ENCODE results near the gene EPHA4. TPM values are rescaled to one million over a fixed set of nuclear protein-coding genes. Genes with fewer than 3 reads are reported as not detected.

Gene EPHA4
- total RNA-seq, 4 donors from 2014 or later: 3.5 to 16.5 (median 12.4) TPM

DNA sequence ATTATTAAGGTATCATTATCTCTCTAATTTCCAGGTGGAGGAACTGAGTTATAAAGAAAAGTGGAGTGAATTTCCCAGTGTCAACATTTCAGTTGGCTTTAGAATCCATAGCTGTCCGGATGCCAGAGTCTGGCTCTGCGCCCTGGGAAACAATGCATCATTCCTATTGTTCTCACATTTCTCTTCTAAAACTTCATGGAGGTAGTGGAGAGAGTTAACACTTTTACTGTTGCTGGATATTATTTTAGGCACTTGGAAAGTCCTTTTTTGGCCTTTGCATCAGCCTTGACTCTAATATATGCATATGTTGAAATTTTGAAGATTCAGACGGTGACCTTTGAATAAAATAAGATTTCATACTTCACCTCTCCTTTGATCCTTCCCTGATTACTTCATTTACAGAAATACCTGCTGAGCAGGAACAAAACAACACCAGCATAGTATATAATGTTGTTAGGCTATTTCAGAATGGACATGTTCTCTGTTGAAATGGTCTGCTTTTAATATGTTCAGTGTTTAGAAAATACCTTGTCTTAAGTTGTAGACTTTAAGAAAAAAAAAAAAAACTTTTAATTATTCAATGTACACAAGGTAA lies 148.8 kb downstream of the EPHA4 start:
- no peaks in the 10 kb centered on the region for H3K9me3 ChIP-seq
- no peaks in the 10 kb centered on the region for H3K36me3 ChIP-seq
- H3K4me1 ChIP-seq: no peaks in the 10 kb centered on the region
- no peak overlapping the region for H3K4me3 ChIP-seq
- DNase-seq: no peak
- no peak for TF ChIP-seq POLR2A (IDR thresholded peaks at IDR 0.05)
- TF ChIP-seq, protein P1, sequence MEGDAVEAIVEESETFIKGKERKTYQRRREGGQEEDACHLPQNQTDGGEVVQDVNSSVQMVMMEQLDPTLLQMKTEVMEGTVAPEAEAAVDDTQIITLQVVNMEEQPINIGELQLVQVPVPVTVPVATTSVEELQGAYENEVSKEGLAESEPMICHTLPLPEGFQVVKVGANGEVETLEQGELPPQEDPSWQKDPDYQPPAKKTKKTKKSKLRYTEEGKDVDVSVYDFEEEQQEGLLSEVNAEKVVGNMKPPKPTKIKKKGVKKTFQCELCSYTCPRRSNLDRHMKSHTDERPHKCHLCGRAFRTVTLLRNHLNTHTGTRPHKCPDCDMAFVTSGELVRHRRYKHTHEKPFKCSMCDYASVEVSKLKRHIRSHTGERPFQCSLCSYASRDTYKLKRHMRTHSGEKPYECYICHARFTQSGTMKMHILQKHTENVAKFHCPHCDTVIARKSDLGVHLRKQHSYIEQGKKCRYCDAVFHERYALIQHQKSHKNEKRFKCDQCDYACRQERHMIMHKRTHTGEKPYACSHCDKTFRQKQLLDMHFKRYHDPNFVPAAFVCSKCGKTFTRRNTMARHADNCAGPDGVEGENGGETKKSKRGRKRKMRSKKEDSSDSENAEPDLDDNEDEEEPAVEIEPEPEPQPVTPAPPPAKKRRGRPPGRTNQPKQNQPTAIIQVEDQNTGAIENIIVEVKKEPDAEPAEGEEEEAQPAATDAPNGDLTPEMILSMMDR (IDR thresholded peaks at IDR 0.05): no peak
- no peaks in the 10 kb centered on the region for H3K27me3 ChIP-seq
- H3K27ac ChIP-seq: no peak overlapping the region

DNA sequence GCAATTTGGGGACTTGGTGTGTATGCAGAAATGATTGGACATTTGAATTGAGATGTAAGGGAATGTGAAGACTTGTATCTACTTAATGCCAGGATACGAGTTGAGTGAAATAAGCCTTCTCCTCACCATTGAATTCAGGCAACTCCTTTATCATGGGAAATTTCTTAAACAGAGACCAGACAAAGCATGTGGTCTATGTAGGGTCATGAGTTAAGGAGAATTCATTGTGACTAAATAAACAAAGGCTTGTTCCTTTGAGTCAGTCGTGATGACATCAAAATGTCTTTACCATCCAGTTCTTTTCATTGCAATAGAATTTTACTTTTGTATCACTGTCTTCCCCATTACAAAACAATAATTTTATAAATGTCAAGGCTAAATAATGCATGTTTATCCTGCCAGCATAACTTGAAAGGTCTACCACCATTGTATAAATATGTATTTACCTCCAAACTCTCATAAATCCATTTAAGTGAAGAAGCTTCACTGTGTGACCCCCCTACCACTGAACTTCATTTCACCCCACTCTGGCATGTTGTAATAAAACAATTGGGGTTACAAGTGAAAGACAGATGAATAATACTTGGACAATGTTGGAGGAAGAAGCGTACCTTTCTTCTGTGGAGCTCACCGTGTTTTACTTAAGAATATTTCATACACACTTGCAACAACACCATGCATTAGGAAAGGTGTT lies 149.4 kb downstream of the EPHA4 start:
- H3K4me1 ChIP-seq: no peaks in the 10 kb centered on the region
- TF ChIP-seq POLR2A (IDR thresholded peaks at IDR 0.05): no peak
- TF ChIP-seq, protein P1 (IDR thresholded peaks at IDR 0.05): no peak
- H3K27ac ChIP-seq: no peak overlapping the region
- no peaks in the 10 kb centered on the region for H3K27me3 ChIP-seq
- H3K36me3 ChIP-seq: no peaks in the 10 kb centered on the region
- no peak overlapping the region for H3K4me3 ChIP-seq
- H3K9me3 ChIP-seq: no peaks in the 10 kb centered on the region
- DNase-seq: no peak

DNA sequence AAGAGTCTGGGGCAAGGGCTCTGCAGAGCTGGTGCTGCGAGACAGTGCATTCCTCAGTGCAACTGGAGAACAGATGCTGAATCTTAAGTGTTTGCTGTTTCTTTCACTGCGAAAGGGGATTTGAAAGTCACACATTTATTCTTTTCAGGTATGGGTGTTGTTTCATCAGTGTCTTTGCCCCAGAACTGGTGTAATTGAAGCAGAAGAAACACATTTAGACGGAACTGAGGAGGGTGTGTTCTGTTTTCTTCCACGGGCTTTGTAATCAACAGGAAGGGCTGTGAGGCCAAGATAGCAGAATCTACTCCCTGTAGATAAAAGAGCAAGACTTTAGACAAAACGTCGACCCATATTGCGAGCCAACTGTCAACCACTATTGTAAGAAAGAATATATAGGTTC lies 151.9 kb downstream of the EPHA4 start:
- Histone ChIP-seq H3K27ac (no peak overlapping the region), H3K9me3 (no peaks in the 10 kb centered on the region), H3K4me3 (no peak overlapping the region), H3K27me3 (no peaks in the 10 kb centered on the region), H3K36me3 (no peaks in the 10 kb centered on the region), H3K4me1 (no peaks in the 10 kb centered on the region)
- no peak for DNase-seq
- TF ChIP-seq POLR2A (IDR thresholded peaks at IDR 0.05): no peak
- TF ChIP-seq, protein P1 (IDR thresholded peaks at IDR 0.05): no peak

DNA sequence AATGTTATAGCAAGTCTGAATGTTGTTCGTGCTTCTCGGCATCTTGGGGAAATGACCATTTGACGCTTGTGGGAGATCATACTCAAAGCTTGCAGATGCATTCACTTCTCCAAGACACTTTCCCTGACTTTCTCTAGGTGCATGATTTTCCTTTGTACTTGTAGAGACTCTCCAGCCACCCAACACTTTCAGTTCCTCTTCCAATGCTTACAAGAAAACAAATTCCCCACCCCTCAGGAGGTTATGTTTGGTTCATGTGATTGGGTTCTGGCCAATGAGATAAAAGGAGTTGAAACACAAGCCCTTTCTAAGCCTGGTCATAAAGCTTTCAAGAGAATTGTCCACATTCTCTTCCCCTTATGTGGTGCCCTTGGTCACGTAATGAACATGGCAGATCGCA lies 156.3 kb downstream of the EPHA4 start:
- Histone ChIP-seq H3K36me3 (no peaks in the 10 kb centered on the region), H3K27ac (no peak overlapping the region), H3K9me3 (no peaks in the 10 kb centered on the region), H3K27me3 (no peaks in the 10 kb centered on the region), H3K4me3 (no peak overlapping the region), H3K4me1 (no peaks in the 10 kb centered on the region)
- no peak for TF ChIP-seq POLR2A (IDR thresholded peaks at IDR 0.05)
- TF ChIP-seq, protein P1 (IDR thresholded peaks at IDR 0.05): no peak
- no peak for DNase-seq

DNA sequence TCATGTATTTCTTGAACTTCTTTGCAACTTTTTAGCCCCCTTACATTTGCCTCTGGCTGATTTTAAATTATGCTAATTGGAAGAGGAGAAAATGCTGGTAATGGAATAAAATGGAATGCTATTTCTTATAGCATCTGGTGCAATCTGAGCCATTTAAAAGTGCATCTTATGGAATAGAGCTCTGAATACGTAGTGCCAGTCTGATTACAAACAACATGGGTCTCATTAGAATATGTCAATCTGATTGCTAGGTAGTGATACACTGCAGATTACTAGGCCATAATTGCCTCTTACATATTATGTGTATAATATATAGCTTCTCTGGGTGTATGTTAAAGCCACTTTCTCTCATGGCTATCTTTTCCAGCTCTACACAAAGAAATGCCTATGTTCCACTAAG lies 159.1 kb downstream of the EPHA4 start:
- no peaks in the 10 kb centered on the region for H3K9me3 ChIP-seq
- no peak for TF ChIP-seq POLR2A (IDR thresholded peaks at IDR 0.05)
- TF ChIP-seq, protein P1 (IDR thresholded peaks at IDR 0.05): no peak
- no peaks in the 10 kb centered on the region for H3K27me3 ChIP-seq
- no peaks in the 10 kb centered on the region for H3K4me1 ChIP-seq
- H3K36me3 ChIP-seq: no peaks in the 10 kb centered on the region
- no peak overlapping the region for H3K4me3 ChIP-seq
- no peak for DNase-seq
- no peak overlapping the region for H3K27ac ChIP-seq

Data from Peyer's patch (tissue), 4 donors.